NCI-H1417 treated with DMSO at 0.1 percent for 48 hours (cell line): ENCODE measurements around the gene GPSM1.
A peak's percentile ranks its signal among the peaks of the same experiment; 100 is the strongest.

Source experiments
- DNase-seq: peaks from one replicate; lab custom pipeline; 2025; lab: John Stamatoyannopoulos, UW

The GPSM1 gene

GRCh38 chr9:136359774-136360718, 32.7 kb downstream of the GPSM1 start:
- DNase-seq = no peak

GRCh38 chr9:136361047-136361753, 33.9 kb downstream of the GPSM1 start:
- no peak for DNase-seq

GRCh38 chr9:136361754-136362449, 34.6 kb downstream of the GPSM1 start:
- no peak for DNase-seq

GRCh38 chr9:136362450-136362784, 35.1 kb downstream of the GPSM1 start:
- no peak for DNase-seq

GRCh38 chr9:136363106-136363948, 36.0 kb downstream of the GPSM1 start, which contains the start of gene DNLZ:
TSS of gene DNLZ (minus strand) at chr9:136363744. CDS start at chr9:136363714, 30 bp downstream.
- DNase-seq = peak; percentile 65

- DNase-seq = peak; percentile 46
Observed at GRCh38 chr9:136363949-136364748, 36.8 kb downstream of the GPSM1 start.

GRCh38 chr9:136364942-136365774, 37.8 kb downstream of the GPSM1 start:
- no peak for DNase-seq

- DNase-seq = no peak
Observed at GRCh38 chr9:136365775-136366222, 38.5 kb downstream of the GPSM1 start.

GRCh38 chr9:136366826-136367225, 39.5 kb downstream of the GPSM1 start:
- no peak for DNase-seq

GRCh38 chr9:136367296-136368145, 40.2 kb downstream of the GPSM1 start:
- DNase-seq = no peak

GRCh38 chr9:136368190-136368589, 40.9 kb downstream of the GPSM1 start:
- DNase-seq = no peak

- DNase-seq = no peak
Observed at GRCh38 chr9:136370037-136370436, 42.7 kb downstream of the GPSM1 start.

GRCh38 chr9:136370687-136371532, 43.6 kb downstream of the GPSM1 start:
- no peak for DNase-seq

GRCh38 chr9:136371533-136371880, 44.2 kb downstream of the GPSM1 start:
- no peak for DNase-seq

- DNase-seq = no peak
Observed at GRCh38 chr9:136372006-136372405, 44.7 kb downstream of the GPSM1 start.

GRCh38 chr9:136372561-136373299, 45.4 kb downstream of the GPSM1 start:
- DNase-seq = no peak
